CD14-positive monocyte (primary cell): Measurements from ENCODE around the gene RDH5. TPM values are rescaled to one million over a fixed set of nuclear protein-coding genes. Genes with fewer than 3 reads are reported as not detected.
A peak's percentile ranks its signal among the peaks of the same experiment; 100 is the strongest.

ENCODE experiments used
- DNase-seq, 3 donors: peaks; one replicate each; pipeline ENCODE4 v3.0.0-alpha.2; 2011 to 2022
- H2AFZ ChIP-seq: 2 replicates; pipeline ENCODE4 v1.6.0; 2012; ENCODE audit warnings: mild to moderate bottlenecking, low read depth, low read length, inconsistent platforms; ENCODE audit not compliant: insufficient read depth, poor library complexity, severe bottlenecking
- H3K27ac ChIP-seq, 2 donors: 1 replicate in 1 of 2; 2 replicates in 1 of 2; pipeline ENCODE4 v1.5.1; 2012 to 2013; ENCODE audit warnings: low read length in 2 of 2, control low read depth in 1 of 2, inconsistent platforms in 1 of 2, low read depth in 1 of 2, mild to moderate bottlenecking in 1 of 2
- H3K27me3 ChIP-seq, 2 donors: one replicate each; pipeline versions ENCODE4 v1.6.0 to v1.6.1; 2011 to 2013; ENCODE audit warnings: low read length in 2 of 2; ENCODE audit not compliant: control insufficient read depth in 2 of 2, insufficient read depth in 2 of 2
- H3K36me3 ChIP-seq, 2 donors: replicated peaks in 1 of 2; 1 replicate in 1 of 2; 2 replicates in 1 of 2; pipeline versions ENCODE4 v1.5.1 to v1.6.1; 2012 to 2013; ENCODE audit warnings: low read length in 2 of 2, control low read depth in 1 of 2, inconsistent platforms in 1 of 2, mild to moderate bottlenecking in 1 of 2; ENCODE audit not compliant: insufficient read depth in 2 of 2, control insufficient read depth in 1 of 2
- H3K4me1 ChIP-seq, 2 donors: 1 replicate in 1 of 2; 2 replicates in 1 of 2; pipeline versions ENCODE4 v1.5.1 to v1.6.1; 2012 to 2013; ENCODE audit warnings: low read length in 2 of 2, control low read depth in 1 of 2, inconsistent platforms in 1 of 2, mild to moderate bottlenecking in 1 of 2, moderate library complexity in 1 of 2; ENCODE audit not compliant: insufficient read depth in 2 of 2, control insufficient read depth in 1 of 2
- H3K4me2 ChIP-seq: replicated peaks from 2 replicates; pipeline ENCODE3; 2012; ENCODE audit warnings: low read length, moderate library complexity, mild to moderate bottlenecking; ENCODE audit not compliant: poor library complexity, severe bottlenecking; ENCODE audit errors: extremely low read depth
- H3K4me3 ChIP-seq, 3 experiments: fragments of 200-600 bp in 1 of 3; sonication (generic) in 1 of 3; replicated peaks in 1 of 3; 1 replicate in 2 of 3; 2 replicates in 1 of 3; pipeline ENCODE4 v1.5.1; 2011 to 2013; ENCODE audit warnings: low read length in 3 of 3, mild to moderate bottlenecking in 3 of 3, control low read depth in 2 of 3, low read depth in 2 of 3, inconsistent platforms in 1 of 3, moderate library complexity in 1 of 3
- H3K79me2 ChIP-seq: 2 replicates; pipeline ENCODE4 v1.6.0; 2012; ENCODE audit warnings: mild to moderate bottlenecking, control low read depth, inconsistent platforms, low read length, moderate library complexity; ENCODE audit not compliant: insufficient read depth
- H3K9ac ChIP-seq: 2 replicates; pipeline ENCODE4 v1.6.0; 2017; ENCODE audit warnings: low read length, mild to moderate bottlenecking; ENCODE audit not compliant: insufficient read depth, poor library complexity, severe bottlenecking
- H3K9me3 ChIP-seq, 2 donors: replicated peaks in 1 of 2; 1 replicate in 1 of 2; 2 replicates in 1 of 2; pipeline versions ENCODE4 v1.5.1 to v1.6.1; 2012 to 2013; ENCODE audit warnings: low read length in 2 of 2, control low read depth in 1 of 2; ENCODE audit not compliant: control insufficient read depth in 1 of 2, insufficient read depth in 1 of 2
- H4K20me1 ChIP-seq: 2 replicates; pipeline ENCODE4 v1.6.0; 2012; ENCODE audit warnings: mild to moderate bottlenecking, low read length, control low read depth, moderate library complexity; ENCODE audit not compliant: insufficient read depth
- H3K27ac Mint-ChIP-seq, 7 donors: one replicate each; pipeline ENCODE4 v1.8.0; 2020; ENCODE audit warnings: mild to moderate bottlenecking in 7 of 7, mixed read lengths in 7 of 7, moderate library complexity in 6 of 7, inconsistent platforms in 2 of 7
- H3K27me3 Mint-ChIP-seq, 3 donors: one replicate each; pipeline ENCODE4 v1.8.0; 2021 to 2022; ENCODE audit warnings: low read depth in 3 of 3, mild to moderate bottlenecking in 3 of 3, mixed read lengths in 3 of 3, moderate library complexity in 3 of 3, inconsistent platforms in 1 of 3
- H3K36me3 Mint-ChIP-seq, 2 donors: one replicate each; pipeline ENCODE4 v1.8.0; 2020; ENCODE audit warnings: mixed read lengths in 2 of 2, inconsistent platforms in 1 of 2, mild to moderate bottlenecking in 1 of 2
- H3K4me1 Mint-ChIP-seq: one replicate; pipeline ENCODE4 v1.8.0; 2020; ENCODE audit warnings: mild to moderate bottlenecking, mixed read lengths
- H3K4me3 Mint-ChIP-seq, 2 donors: one replicate each; pipeline ENCODE4 v1.8.0; 2020; ENCODE audit warnings: mild to moderate bottlenecking in 2 of 2, mixed read lengths in 2 of 2, moderate library complexity in 1 of 2
- H3K9me3 Mint-ChIP-seq, 7 donors: one replicate each; pipeline ENCODE4 v1.8.0; 2020 to 2022; ENCODE audit warnings: mixed read lengths in 7 of 7, mild to moderate bottlenecking in 6 of 7, moderate library complexity in 6 of 7, inconsistent platforms in 2 of 7
- WGBS: methylation state at CpG from one replicate; pipeline ENCODE4 v1.1.5; 2013; ENCODE audit warnings: missing lambda C conversion rate; ENCODE audit not compliant: insufficient coverage; 5-methylcytosine and 5-hydroxymethylcytosine counted together
- intact Hi-C, 2 donors: fragments of 100-400 bp; cut with micrococcal nuclease; formaldehyde crosslinking; loops; one replicate each; pipeline versions ENCODE4 v1.15.0 to v1.15.1; 2023
- polyA plus RNA-seq, 3 donors: library from polyadenylated mRNA; depleted of rRNA in 1 of 3; unstranded in 2 of 3; stranded (reverse) in 1 of 3; fragments of 300-500 nt in 2 of 3; fragments of >200 nt in 1 of 3; fragmentation: Illumina TruSeq in 2 of 3; gene quantifications; 1 replicate in 2 of 3; 2 replicates in 1 of 3; pipeline ENCODE4 v1.2.3, GENCODE V29; 2012 to 2021
- TF ChIP-seq, protein P1 (sequence below): fragments of 200-600 bp; IDR thresholded peaks from one replicate; pipeline ENCODE4 v1.8.0; 2022; ENCODE audit warnings: antibody characterized with exemption, mild to moderate bottlenecking

Gene RDH5
- polyA plus RNA-seq, 3 donors = 1.2 to 10.4 (median 1.2) TPM

- Histone ChIP-seq H2AFZ (no peak overlapping the region), H3K79me2 (peaks cover 4% of the 10 kb centered on the region), H3K4me1 (peaks cover 22 to 29% of the 10 kb centered on the region in 2 donors), H3K4me2 (no peak overlapping the region), H3K9ac (no peak overlapping the region), H3K27me3 (no peaks in the 10 kb centered on the region), H4K20me1 (no peaks in the 10 kb centered on the region), H3K36me3 (no peaks in the 10 kb centered on the region), H3K27ac (no peak overlapping the region), H3K4me3 (no peak overlapping the region), H3K9me3 (no peaks in the 10 kb centered on the region)
- H3K36me3 Mint-ChIP-seq = peaks cover 3% of the 10 kb centered on the region in 2 donors
- H3K4me1 Mint-ChIP-seq = peaks cover 32% of the 10 kb centered on the region
- no peak for DNase-seq
- intact Hi-C loops = no loop called here
- H3K9me3 Mint-ChIP-seq = no peaks in the 10 kb centered on the region
- no peak overlapping the region for H3K27ac Mint-ChIP-seq
- no peak overlapping the region for H3K4me3 Mint-ChIP-seq
- peaks cover 0 to 8% (median 5%) of the 10 kb centered on the region in 3 donors for H3K27me3 Mint-ChIP-seq
- TF ChIP-seq, protein P1, sequence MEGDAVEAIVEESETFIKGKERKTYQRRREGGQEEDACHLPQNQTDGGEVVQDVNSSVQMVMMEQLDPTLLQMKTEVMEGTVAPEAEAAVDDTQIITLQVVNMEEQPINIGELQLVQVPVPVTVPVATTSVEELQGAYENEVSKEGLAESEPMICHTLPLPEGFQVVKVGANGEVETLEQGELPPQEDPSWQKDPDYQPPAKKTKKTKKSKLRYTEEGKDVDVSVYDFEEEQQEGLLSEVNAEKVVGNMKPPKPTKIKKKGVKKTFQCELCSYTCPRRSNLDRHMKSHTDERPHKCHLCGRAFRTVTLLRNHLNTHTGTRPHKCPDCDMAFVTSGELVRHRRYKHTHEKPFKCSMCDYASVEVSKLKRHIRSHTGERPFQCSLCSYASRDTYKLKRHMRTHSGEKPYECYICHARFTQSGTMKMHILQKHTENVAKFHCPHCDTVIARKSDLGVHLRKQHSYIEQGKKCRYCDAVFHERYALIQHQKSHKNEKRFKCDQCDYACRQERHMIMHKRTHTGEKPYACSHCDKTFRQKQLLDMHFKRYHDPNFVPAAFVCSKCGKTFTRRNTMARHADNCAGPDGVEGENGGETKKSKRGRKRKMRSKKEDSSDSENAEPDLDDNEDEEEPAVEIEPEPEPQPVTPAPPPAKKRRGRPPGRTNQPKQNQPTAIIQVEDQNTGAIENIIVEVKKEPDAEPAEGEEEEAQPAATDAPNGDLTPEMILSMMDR = no peak
- whole genome bisulfite sequencing = 86% methylated on average over 1 of the region's 3 CpGs
Observed at GRCh38 chr12:55734595-55734994, 14.4 kb downstream of the RDH5 start.

- WGBS = 84% methylated on average over 3 of the region's 3 CpGs
- Histone ChIP-seq H3K9me3 (no peaks in the 10 kb centered on the region), H3K27ac (no peak overlapping the region), H3K9ac (no peak overlapping the region), H3K4me1 (peaks cover 11 to 18% of the 10 kb centered on the region in 2 donors), H2AFZ (no peak overlapping the region), H3K27me3 (no peaks in the 10 kb centered on the region), H3K79me2 (no peaks in the 10 kb centered on the region), H3K4me2 (no peak overlapping the region), H3K36me3 (no peaks in the 10 kb centered on the region), H3K4me3 (no peak overlapping the region), H4K20me1 (no peaks in the 10 kb centered on the region)
- peak overlapping the region in 2 of 7 donors; percentile 5 to 70 for H3K27ac Mint-ChIP-seq
- H3K4me1 Mint-ChIP-seq = peaks cover 19% of the 10 kb centered on the region
- H3K4me3 Mint-ChIP-seq = no peak overlapping the region
- intact Hi-C loops = loop anchor here in 1 of 2 donors (5.0 kb wide), 1 partner anchor 191 kb away; the partner anchor contains the start of gene PYM1
- TF ChIP-seq, protein P1 = no peak
- H3K27me3 Mint-ChIP-seq = peaks cover 2 to 10% (median 10%) of the 10 kb centered on the region in 3 donors
- no peak for DNase-seq
- peaks cover 0 to 3% of the 10 kb centered on the region in 2 donors for H3K36me3 Mint-ChIP-seq
- no peaks in the 10 kb centered on the region for H3K9me3 Mint-ChIP-seq
Observed at GRCh38 chr12:55736076-55736475, 15.9 kb downstream of the RDH5 start.
